ENCODE data around the gene LENG9.

DNA sequence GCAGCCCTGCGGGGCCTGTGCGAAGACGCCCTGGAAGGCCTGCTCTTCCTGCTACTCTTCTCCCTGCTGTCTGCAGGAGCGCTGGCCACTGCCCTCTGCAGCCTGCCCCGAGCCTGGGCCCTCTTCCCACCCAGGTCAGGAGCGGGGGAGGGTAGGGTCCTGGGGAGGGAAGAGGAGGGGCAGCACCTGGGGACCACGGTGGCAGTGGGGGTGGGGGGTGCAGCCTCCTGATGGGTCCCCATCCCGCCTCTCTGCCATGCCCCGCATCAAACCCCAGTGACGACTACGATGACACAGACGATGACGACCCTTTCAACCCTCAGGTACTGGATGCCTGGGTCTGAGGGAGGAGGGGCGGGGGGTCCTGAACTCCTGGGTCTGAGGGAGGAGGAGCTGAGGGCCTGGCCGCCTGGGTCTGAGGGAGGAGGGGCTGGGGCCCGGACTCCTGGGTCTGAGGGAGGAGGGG lies 28.0 kb downstream of the LENG9 start:
- TF ChIP-seq CTCF (IDR thresholded peaks at IDR 0.05; ENCODE audit: low read depth, low read length) (no peak), POLR2A (IDR thresholded peaks at IDR 0.05; ENCODE audit: extremely low read depth, insufficient read length) (no peak)
- TF ChIP-seq, protein P1, sequence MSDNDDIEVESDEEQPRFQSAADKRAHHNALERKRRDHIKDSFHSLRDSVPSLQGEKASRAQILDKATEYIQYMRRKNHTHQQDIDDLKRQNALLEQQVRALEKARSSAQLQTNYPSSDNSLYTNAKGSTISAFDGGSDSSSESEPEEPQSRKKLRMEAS (IDR thresholded peaks at IDR 0.05; ENCODE audit: low read depth, low read length), result no peak

Data from NB4 (cell line).